K562 (cell line): ENCODE results near the gene COL1A1. TPM values are rescaled to one million over a fixed set of nuclear protein-coding genes. Genes with fewer than 3 reads are reported as not detected.

Experiments used
- ARHGAP35 ChIP-seq: fragments of 450-650 bp; IDR thresholded peaks from 2 replicates; pipeline ENCODE4 v1.6.1; 2018; ENCODE audit not compliant: partially characterized antibody
- BRCA1 ChIP-seq, 2 experiments: fragments of 450-650 bp in 1 of 2; sonication (generic) in 1 of 2; formaldehyde crosslinking in 1 of 2; IDR thresholded peaks; 2 replicates each; pipeline versions ENCODE4 v1.5.0 to v1.6.1; 2017 to 2020; ENCODE audit warnings: mild to moderate bottlenecking in 1 of 2, missing genetic modification reagents in 1 of 2
- CBFB ChIP-seq: sonication (generic); formaldehyde crosslinking; IDR thresholded peaks from 2 replicates; pipeline ENCODE4 v1.4.0; 2020; ENCODE audit warnings: mild to moderate bottlenecking, missing genetic modification reagents
- EP300 ChIP-seq: IDR thresholded peaks from 2 replicates; pipeline ENCODE4 v1.6.1; 2012; ENCODE audit warnings: low read length, improper control_type of control experiment
- FOSL1 ChIP-seq: fragments of 200-800 bp; sonication (Bioruptor generic); conservative IDR thresholded peaks from 2 replicates; pipeline ENCODE4 v1.6.1; 2016; ENCODE audit warnings: missing genetic modification characterization, missing compliant biosample characterization
- GATA2 ChIP-seq: sonication (generic); formaldehyde crosslinking; IDR thresholded peaks from 2 replicates; pipeline ENCODE4 v1.4.0; 2020; ENCODE audit warnings: mild to moderate bottlenecking, missing genetic modification reagents
- KLF1 ChIP-seq: fragments of 450-650 bp; IDR thresholded peaks from 2 replicates; pipeline ENCODE4 v1.6.1; 2016; ENCODE audit warnings: missing genetic modification characterization, missing compliant biosample characterization
- MAFF ChIP-seq: IDR thresholded peaks from 2 replicates; pipeline ENCODE4 v1.6.1; 2012; ENCODE audit warnings: low read length, improper control_type of control experiment
- SIRT6 ChIP-seq: IDR thresholded peaks from one replicate; pipeline ENCODE4 v1.6.1; 2012; ENCODE audit warnings: low read depth, mild to moderate bottlenecking, control low read depth, inconsistent platforms, low read length, moderate library complexity
- SP1 ChIP-seq: sonication (generic); formaldehyde crosslinking; IDR thresholded peaks from 2 replicates; pipeline ENCODE4 v1.8.1; 2022; ENCODE audit warnings: mild to moderate bottlenecking, missing genetic modification reagents
- TEAD4 ChIP-seq, 2 experiments: sonication (generic) in 1 of 2; formaldehyde crosslinking in 1 of 2; IDR thresholded peaks; 2 replicates each; pipeline versions ENCODE4 v1.6.1 to v1.8.0; 2012 to 2022; ENCODE audit warnings: borderline replicate concordance in 1 of 2, inconsistent platforms in 1 of 2, low read length in 1 of 2, mild to moderate bottlenecking in 1 of 2, missing genetic modification reagents in 1 of 2
- ZNF121 ChIP-seq: sonication (generic); formaldehyde crosslinking; conservative IDR thresholded peaks from 2 replicates; pipeline ENCODE4 v1.8.0; 2022; ENCODE audit warnings: missing genetic modification reagents
- ZNF347 ChIP-seq: fragments of 450-650 bp; formaldehyde crosslinking; IDR thresholded peaks from 2 replicates; pipeline ENCODE4 v1.4.0; 2020; ENCODE audit warnings: low read depth, mild to moderate bottlenecking, moderate library complexity
- ZNF707 ChIP-seq: fragments of 250-450 bp; sonication (Bioruptor Pico); conservative IDR thresholded peaks from 2 replicates; pipeline ENCODE4 v1.8.0; 2022; ENCODE audit warnings: inconsistent platforms, mild to moderate bottlenecking, moderate library complexity
- polyA plus RNA-seq, 8 experiments: library from polyadenylated mRNA; depleted of rRNA in 4 of 8; stranded (reverse) in 5 of 8; unstranded in 3 of 8; fragments of >200 nt; fragmentation: Nextera tagmentation in 2 of 8; fragmentation: Illumina TruSeq in 1 of 8; extraction: Ambion mirVana in 2 of 8; extraction: Trizol in 1 of 8; gene quantifications; 2 replicates each; pipeline versions ENCODE4 v1.2.1 to v1.2.3, GENCODE V29; 2011 to 2014; ENCODE audit warnings: inconsistent platforms in 1 of 8, missing spikeins in 1 of 8
- total RNA-seq, 7 experiments: library from RNA; depleted of rRNA in 6 of 7; stranded (reverse); fragments of >200 nt in 6 of 7; fragmentation: Illumina TruSeq in 2 of 7; extraction: Trizol in 2 of 7; gene quantifications; 2 replicates each; pipeline versions ENCODE4 v1.2.1 to v1.2.3, GENCODE V29; 2011 to 2021; ENCODE audit warnings: low replicate concordance in 1 of 7
- TF ChIP-seq, protein P1 (sequence below), 3 experiments: fragments of 200-800 bp in 1 of 3; fragments of 250-450 bp in 1 of 3; fragments of 450-650 bp in 1 of 3; sonication (Bioruptor Pico) in 1 of 3; sonication (Bioruptor generic) in 1 of 3; formaldehyde crosslinking in 1 of 3; IDR thresholded peaks; 2 replicates each; pipeline versions ENCODE4 v1.6.1 to v1.8.0; 2016 to 2022; ENCODE audit warnings: mild to moderate bottlenecking in 2 of 3, missing genetic modification characterization in 2 of 3, missing compliant biosample characterization in 1 of 3, moderate library complexity in 1 of 3
- TF ChIP-seq, protein P2 (sequence below): sonication (generic); formaldehyde crosslinking; IDR thresholded peaks from 2 replicates; pipeline ENCODE4 v1.8.0; 2022; ENCODE audit warnings: mild to moderate bottlenecking, missing genetic modification reagents
- TF ChIP-seq, protein P3 (sequence below): fragments of 450-650 bp; IDR thresholded peaks from 2 replicates; pipeline ENCODE4 v1.6.1; 2014; ENCODE audit warnings: low read depth, mild to moderate bottlenecking, moderate library complexity, borderline replicate concordance

COL1A1 gene
- total and polyA plus RNA-seq, 9 of the 15 experiments (the other 6 are each of a cell fraction or from before 2014, with no cell fraction given), result 0.04 to 3.4 (median 0.18) TPM

DNA sequence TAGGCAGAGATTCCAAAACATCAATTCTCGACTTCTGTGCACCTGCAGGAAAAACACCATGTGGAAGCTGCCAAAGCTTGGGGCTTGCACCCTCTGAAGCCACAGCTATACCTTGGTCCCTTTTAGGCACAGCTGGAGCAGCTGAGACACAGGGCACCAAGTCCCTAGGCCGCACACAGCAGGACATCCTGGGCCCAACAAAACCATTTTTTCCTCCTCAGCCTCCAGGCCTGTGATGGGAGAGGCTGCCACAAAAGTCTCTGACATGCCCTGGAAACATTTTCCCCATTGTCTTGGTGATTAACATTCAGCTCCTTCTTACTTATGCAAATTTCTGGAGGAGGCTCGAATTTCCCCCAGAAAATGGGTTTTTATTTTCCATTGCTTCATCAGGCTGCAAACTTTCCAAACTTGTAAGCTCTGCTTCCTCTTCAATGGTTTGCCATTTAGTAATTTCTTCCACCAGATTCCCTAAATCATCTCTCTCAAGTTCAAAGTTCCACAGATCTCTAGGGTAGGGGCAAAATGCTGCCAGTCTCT lies 24.3 kb upstream of the COL1A1 start (continued):
- TF ChIP-seq, protein P1, sequence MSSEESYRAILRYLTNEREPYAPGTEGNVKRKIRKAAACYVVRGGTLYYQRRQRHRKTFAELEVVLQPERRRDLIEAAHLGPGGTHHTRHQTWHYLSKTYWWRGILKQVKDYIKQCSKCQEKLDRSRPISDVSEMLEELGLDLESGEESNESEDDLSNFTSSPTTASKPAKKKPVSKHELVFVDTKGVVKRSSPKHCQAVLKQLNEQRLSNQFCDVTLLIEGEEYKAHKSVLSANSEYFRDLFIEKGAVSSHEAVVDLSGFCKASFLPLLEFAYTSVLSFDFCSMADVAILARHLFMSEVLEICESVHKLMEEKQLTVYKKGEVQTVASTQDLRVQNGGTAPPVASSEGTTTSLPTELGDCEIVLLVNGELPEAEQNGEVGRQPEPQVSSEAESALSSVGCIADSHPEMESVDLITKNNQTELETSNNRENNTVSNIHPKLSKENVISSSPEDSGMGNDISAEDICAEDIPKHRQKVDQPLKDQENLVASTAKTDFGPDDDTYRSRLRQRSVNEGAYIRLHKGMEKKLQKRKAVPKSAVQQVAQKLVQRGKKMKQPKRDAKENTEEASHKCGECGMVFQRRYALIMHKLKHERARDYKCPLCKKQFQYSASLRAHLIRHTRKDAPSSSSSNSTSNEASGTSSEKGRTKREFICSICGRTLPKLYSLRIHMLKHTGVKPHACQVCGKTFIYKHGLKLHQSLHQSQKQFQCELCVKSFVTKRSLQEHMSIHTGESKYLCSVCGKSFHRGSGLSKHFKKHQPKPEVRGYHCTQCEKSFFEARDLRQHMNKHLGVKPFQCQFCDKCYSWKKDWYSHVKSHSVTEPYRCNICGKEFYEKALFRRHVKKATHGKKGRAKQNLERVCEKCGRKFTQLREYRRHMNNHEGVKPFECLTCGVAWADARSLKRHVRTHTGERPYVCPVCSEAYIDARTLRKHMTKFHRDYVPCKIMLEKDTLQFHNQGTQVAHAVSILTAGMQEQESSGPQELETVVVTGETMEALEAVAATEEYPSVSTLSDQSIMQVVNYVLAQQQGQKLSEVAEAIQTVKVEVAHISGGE (CRISPR knock-in tag; IDR thresholded peaks at IDR 0.05), result no peak
- TF ChIP-seq SIRT6, result no peak
- no peak for TF ChIP-seq TEAD4 (IDR thresholded peaks at IDR 0.05; ENCODE audit: low read length)
- no peak for TF ChIP-seq TEAD4 (CRISPR knock-in tag; IDR thresholded peaks at IDR 0.05; ENCODE audit: borderline replicate concordance)
- no peak for TF ChIP-seq FOSL1
- no peak for TF ChIP-seq SP1 (CRISPR knock-in tag)
- TF ChIP-seq ARHGAP35, result no peak
- no peak for TF ChIP-seq MAFF
- no peak for TF ChIP-seq GATA2 (CRISPR knock-in tag)
- TF ChIP-seq, protein P2, sequence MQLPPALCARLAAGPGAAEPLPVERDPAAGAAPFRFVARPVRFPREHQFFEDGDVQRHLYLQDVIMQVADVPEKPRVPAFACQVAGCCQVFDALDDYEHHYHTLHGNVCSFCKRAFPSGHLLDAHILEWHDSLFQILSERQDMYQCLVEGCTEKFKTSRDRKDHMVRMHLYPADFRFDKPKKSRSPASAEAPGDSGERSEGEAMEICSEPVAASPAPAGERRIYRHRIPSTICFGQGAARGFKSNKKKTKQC, result no peak
- TF ChIP-seq ZNF347 (CRISPR knock-in tag), result no peak
- TF ChIP-seq BRCA1 (IDR thresholded peaks at IDR 0.05), result no peak
- no peak for TF ChIP-seq BRCA1 (CRISPR knock-in tag; IDR thresholded peaks at IDR 0.05)
- TF ChIP-seq CBFB (CRISPR knock-in tag), result no peak
- no peak for TF ChIP-seq KLF1 (tag)
- no peak for TF ChIP-seq ZNF707
- no peak for TF ChIP-seq EP300
- TF ChIP-seq, protein P3, sequence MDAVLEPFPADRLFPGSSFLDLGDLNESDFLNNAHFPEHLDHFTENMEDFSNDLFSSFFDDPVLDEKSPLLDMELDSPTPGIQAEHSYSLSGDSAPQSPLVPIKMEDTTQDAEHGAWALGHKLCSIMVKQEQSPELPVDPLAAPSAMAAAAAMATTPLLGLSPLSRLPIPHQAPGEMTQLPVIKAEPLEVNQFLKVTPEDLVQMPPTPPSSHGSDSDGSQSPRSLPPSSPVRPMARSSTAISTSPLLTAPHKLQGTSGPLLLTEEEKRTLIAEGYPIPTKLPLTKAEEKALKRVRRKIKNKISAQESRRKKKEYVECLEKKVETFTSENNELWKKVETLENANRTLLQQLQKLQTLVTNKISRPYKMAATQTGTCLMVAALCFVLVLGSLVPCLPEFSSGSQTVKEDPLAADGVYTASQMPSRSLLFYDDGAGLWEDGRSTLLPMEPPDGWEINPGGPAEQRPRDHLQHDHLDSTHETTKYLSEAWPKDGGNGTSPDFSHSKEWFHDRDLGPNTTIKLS, result no peak
- TF ChIP-seq ZNF121 (CRISPR knock-in tag), result no peak
